ENCODE measurements around the gene CD207.

DNA sequence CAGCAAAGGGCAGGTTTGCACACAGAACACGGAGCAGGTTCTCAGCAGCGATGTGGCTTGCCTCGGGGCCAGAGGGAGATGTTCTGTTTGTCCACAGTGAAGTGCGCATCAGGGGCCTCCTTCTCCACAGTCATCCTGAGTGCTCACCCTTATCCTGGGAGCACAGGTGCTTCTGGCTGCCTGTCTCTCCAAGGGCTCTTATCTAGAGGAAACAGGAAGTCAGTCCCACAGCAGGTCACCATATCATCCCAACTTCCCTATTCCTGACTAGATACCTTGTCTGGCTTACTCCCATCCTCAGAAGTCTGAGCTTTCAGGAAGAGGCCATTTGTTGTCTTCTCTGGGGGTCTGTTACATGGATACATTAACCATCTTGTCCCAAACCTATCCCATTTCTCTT lies at the start of gene CD207:
- TF ChIP-seq, protein P1, sequence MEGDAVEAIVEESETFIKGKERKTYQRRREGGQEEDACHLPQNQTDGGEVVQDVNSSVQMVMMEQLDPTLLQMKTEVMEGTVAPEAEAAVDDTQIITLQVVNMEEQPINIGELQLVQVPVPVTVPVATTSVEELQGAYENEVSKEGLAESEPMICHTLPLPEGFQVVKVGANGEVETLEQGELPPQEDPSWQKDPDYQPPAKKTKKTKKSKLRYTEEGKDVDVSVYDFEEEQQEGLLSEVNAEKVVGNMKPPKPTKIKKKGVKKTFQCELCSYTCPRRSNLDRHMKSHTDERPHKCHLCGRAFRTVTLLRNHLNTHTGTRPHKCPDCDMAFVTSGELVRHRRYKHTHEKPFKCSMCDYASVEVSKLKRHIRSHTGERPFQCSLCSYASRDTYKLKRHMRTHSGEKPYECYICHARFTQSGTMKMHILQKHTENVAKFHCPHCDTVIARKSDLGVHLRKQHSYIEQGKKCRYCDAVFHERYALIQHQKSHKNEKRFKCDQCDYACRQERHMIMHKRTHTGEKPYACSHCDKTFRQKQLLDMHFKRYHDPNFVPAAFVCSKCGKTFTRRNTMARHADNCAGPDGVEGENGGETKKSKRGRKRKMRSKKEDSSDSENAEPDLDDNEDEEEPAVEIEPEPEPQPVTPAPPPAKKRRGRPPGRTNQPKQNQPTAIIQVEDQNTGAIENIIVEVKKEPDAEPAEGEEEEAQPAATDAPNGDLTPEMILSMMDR (conservative IDR thresholded peaks at IDR 0.05; ENCODE audit: low read depth, low read length) = no peak
- TF ChIP-seq EZH2 (IDR thresholded peaks at IDR 0.05; ENCODE audit: borderline replicate concordance, low read depth, low read length, poor library complexity, severe bottlenecking) = no peak

All from A673 (cell line).